GM19467 (cell line): ENCODE results near the gene TECPR1.
"Not testable (repeated sequence)": the region's sequence is repeated elsewhere in the genome, so short reads cannot be mapped to it uniquely, and the experiment has no call there.

Source experiments
- ATAC-seq: cut with Tn5 transposase; IDR thresholded peaks from one replicate; pipeline ENCODE4 v1.9.1; 2021; ENCODE audit warnings: mild to moderate bottlenecking, moderate library complexity; ENCODE audit not compliant: unreplicated experiment

Gene TECPR1

DNA sequence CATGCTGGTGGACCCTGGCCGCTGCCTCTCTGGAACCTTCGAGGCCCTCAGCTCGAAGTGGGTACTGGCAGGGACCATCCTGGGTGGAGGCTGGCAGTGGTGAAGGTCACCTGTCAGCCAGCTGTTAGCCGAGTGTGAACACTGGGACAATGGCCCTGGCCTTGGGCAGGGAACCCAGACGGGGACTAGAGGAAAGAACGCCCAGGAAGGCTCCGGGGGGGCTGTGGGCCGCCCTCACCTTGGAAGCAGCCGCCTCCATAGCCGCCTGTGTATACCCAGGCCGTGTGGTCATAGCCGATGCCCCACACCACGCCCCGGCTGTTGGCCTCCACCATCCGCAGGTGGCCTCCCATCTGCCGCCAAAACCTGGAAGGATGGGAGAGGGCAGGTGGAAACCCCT lies 23.2 kb downstream of the TECPR1 start:
- ATAC-seq: no peak

DNA sequence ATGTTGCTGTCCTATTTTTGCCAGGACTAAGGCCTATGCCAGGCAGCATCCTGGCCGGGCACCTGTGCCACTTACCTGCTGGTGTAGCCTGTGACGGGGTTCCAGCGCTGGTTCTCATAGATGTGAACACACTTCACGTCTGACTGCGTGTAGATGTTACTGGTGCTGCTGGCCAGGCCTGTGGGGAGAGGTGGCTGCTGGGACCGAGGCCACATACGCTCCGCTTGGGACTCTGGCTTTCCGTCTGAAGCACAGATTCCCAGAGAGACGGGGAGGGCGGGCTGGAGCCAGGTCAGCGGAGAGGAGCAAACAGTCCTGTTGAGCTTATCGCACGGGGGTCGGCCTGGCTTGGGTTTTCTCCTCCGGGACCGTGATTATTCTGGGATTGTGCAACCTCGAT lies 24.1 kb downstream of the TECPR1 start:
- no peak for ATAC-seq

DNA sequence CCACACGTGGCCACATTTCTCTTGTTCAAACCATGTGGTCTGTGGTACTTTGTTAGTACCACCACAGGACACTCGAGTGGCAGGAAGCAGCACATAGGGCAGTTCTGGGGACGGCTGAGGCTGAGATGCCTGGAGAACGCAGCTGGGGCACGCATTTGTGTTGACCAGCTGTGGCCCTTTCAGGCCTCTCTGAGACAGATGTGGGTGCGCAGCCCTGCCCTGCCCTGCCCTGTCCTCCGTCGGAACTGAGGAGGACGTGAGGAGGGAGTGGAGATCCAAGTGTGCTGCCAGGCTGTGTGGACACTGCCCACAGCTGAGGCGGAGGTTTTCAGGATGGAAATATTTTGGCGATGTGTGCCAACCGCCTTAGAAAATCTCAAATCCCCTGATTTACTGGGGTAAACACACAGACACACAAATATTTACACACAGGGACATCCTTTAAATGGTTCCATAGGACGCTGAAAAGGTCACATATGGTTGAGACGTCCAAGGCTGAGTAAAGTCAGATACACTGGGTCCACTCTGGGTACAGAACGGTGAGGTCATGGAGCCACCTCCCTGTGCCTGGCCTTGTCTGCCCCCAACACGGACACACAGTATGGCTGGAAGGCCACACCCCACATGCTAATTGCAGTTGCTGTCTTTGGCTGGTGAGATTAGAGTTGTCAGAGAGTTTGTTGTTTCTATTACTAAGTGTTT lies 26.0 kb downstream of the TECPR1 start:
- ATAC-seq: no peak

DNA sequence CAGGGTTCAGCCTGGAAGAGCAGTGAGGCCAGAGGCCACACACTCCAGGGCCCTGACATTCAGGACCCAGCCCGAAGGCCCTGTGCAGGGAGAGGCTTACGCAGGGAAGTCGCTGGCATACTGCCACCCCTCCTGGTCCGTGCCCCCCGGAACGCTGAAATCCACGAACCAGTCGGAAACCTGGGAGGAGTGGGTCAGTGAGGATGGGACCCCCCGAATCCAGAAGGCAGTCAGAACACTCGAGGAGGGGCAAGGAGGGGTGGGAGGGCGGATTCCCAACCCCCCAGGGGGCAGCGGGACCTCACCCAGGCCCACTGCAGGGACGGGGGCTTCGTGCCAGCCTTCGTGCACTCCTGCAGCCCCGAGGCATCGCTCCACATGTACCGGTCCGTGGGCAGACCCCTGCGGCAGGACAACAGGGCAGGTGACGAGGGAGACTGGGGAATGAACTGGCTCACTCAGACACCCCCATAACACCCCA lies 27.3 kb downstream of the TECPR1 start:
- no peak for ATAC-seq

DNA sequence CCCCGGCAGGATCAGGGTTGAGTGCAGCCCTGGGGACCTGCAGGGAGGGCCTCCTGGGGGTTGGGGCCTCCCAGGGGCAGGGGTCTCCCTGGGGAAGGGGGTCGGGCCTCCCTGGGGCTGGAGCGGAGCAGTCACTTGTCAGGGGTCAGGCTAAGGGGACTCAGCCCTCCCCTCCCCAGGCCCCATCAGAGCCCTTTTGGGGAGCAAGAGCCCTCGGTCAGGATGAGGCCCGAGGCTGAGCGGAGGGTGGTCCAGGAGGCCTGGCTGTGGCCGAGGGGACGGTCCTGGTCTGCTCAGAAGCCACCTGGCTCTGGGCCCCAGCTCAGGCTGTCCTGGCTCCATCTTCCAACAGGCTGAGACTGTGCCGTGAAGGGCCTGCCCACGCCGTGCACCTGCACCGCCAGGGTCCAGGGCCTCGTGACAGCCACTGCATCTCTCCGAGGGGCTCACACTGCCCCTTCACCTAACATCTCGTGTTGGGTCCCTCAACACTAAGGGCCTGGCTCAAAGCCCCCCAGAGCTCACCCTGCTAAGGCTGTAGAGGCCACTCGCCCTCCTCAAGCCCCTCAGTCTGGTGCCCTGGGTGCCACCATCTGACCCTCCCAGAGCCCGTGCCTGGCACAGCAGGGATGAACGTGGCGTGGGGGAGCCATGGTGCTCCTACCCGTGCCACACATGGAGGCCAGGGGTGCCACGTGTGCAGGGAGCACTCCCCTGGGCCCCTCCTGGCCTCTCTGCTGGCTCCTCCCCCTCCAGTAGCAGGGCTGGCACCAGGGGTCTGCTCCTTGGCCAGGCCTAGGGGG lies 27.9 kb downstream of the TECPR1 start:
- ATAC-seq: no peak

DNA sequence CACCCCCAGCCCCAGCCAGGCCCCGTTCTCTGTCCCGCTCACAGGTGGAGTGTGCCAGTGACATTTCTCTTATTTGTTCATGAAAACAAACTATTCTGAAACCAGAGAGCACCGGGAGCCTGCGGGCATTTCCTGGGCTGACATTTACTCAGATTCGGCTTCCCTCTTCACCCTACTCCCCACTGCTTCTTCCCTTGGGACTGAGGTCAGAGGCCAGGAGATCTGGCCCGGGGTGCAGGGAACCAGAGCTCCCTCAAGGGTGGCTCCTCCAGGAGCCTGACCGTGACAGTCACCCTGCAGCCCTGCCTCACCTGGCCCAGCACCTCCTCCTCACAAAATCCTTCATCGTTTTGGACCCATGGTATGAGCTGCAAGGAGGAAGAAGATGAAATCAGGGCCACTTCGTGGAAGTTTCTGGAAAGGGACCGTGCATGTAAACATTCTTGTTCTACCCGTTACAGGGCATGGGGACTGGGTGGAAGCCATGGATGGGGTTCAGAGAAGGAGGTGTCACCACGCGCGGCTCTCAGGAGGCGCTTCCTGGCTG lies 28.6 kb downstream of the TECPR1 start:
- no peak for ATAC-seq

DNA sequence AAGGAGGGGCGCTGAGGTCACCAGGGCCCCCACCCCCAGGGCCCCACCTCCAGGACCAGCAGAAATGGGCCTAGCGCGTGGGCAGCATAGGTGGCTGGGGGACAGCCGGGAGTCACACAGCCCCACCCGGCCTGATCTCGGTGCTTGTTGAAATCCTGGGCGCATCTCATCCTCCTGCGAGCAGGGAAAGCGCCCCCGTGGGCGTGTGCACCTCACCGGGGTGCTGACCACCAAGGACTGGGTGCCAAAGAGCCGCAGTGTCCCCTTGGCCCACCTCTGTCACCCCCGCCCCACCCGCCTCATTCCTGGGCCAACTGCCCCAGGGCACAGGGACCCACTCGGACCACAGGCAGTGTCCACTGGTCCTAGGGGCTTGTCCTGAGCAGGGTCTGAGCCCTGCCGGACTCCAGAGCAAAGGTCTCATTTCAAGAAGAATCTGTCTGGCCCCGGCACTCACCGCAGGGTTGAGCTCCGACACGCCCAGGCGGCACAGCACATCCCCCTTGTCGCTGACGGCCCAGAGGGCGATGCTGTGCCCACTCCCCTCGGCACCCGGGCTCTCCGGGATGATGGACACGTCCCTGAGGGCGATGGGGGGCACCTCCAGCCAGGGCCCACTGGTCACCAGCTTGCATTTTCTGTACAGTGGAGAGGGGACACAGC lies 29.4 kb downstream of the TECPR1 start:
- no peak for ATAC-seq

DNA sequence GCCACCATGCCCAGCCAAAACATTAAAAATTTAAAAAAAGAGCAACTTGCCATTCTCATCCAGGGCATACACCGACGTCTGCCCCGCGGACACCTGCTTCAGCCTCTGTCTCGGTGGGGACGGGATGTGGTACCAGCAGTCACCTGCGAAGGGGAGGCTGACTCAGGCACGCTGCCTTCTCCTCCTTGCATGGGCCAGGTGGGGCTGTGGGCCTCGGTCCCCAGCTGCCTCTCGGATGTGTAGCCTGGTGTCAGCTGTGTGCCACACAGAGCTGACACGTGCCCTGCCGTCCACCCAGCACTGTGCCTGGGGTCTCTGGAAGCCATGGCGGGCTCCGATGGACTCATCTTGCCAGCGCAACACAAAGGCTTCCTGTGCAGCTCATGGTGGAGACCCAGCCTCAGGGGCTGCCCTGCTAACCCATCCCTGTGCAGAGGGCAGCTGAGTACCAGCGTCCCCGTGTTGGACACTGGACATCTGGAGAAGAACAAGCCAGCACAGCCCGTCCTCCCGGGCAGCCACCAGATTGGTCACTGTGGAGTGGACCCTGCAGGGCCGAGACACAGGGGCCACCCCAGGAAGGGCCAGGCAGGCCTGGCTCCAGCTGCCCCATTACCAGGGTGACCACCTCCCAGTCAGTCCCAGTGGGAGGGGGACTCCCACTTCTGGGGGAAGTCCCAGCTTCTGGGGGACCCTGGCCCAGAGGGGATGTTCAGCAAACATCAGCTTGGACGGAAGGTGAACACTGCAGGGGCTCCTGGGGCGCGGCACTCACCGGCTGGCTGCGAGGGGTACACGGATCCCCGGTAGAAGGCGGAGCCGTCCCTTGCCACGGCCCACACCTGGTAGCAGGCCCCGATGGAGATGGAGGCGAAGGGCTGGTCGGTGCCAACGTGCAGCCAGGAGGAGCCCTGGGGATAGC lies 30.2 kb downstream of the TECPR1 start:
- no peak for ATAC-seq

DNA sequence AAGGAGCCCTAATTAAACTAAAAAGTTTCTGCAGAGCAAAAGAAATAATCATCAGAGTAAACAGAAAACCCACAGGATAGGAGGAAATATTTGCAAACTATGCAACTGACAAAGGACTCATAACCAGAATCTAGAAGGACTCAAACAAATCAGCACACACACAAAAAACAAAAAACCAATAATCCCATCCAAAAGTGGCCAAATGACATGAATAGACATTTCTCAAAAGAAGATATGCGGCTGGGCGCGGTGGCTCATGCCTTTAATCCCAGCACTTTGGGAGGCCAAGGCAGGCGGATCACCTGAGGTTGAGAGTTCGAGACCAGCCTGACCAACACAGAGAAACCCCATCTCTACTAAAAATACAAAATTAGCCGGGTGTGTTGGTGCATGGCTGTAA lies 32.6 kb downstream of the TECPR1 start:
- ATAC-seq: not testable (repeated sequence)

DNA sequence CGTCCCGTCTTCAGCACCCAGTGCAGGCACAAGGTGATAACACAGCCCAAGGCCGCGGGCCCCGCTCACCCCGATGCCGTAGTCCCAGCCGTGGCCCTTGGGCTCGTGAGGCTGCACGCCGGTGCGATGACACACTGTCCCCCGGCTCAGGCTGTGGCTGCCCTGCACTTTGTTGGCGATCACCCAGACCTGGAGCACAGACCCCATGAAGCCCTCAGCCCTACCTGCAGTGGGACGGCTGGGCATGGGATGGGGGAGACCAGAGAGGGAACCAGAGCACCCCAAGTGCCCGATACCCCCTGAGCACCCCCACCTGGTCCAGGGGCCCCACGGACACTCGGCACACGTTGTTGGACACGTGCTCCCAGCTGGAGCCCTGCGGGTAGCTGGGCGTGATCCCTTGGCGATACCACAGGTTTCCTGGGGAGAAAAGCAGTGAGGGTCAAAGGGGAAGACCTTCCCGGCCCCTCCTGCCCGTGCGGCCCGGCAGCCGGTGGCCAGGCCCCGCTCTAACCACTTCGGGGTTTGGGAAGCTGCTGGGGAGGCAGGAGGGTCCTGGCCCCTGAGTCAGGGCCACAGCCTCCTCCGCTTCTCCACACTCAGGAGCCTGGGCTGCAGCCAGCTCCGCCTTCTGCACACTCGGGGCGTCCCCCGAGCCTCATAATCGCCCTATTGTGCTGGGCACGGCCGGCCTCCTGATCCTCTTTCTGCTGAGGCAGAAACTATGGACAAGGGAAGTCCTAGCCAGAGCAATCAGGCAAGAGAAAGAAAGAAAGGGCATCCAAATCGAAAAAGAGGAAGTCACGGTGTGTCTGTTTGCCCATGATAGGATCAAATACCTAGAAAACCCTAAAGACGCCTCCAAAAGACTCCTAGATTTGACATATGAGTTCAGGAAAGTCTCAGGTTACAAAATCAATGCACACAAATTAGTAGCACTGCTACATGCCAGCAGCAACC lies 34.1 kb downstream of the TECPR1 start:
- ATAC-seq: no peak

DNA sequence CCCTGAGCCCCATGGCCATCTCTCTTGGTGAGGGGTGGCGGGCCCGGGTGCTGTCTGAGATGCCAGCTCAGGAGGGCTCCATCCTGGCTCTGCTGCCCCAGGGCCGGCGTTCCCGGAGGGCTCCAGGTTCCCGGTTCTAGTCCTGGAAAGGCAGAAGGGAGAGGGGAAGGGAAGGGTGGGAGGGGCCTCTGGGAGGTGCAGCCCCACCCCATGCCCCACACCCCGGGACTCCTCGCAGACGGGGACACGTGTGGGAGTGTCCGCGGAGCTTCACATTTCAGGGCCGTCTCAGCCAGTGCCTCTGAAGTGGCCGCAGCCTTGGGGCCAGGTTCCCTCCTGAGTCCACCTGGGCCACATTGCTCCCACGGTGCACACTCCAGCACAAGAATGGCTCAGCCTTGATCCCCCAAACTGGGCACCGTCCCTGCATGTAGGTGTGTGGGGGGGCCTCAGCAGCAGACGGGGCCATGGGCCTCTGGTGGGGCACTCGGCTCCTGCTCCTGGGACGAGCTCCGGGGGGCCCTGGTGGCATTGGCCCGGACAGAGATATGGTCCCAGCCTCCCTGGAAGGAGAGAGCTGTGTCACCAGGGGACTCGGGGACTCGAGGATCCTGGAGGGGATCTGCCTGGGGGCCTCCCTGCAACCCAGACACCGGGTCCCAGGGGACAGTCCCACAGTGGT lies 35.0 kb downstream of the TECPR1 start:
- ATAC-seq: no peak

DNA sequence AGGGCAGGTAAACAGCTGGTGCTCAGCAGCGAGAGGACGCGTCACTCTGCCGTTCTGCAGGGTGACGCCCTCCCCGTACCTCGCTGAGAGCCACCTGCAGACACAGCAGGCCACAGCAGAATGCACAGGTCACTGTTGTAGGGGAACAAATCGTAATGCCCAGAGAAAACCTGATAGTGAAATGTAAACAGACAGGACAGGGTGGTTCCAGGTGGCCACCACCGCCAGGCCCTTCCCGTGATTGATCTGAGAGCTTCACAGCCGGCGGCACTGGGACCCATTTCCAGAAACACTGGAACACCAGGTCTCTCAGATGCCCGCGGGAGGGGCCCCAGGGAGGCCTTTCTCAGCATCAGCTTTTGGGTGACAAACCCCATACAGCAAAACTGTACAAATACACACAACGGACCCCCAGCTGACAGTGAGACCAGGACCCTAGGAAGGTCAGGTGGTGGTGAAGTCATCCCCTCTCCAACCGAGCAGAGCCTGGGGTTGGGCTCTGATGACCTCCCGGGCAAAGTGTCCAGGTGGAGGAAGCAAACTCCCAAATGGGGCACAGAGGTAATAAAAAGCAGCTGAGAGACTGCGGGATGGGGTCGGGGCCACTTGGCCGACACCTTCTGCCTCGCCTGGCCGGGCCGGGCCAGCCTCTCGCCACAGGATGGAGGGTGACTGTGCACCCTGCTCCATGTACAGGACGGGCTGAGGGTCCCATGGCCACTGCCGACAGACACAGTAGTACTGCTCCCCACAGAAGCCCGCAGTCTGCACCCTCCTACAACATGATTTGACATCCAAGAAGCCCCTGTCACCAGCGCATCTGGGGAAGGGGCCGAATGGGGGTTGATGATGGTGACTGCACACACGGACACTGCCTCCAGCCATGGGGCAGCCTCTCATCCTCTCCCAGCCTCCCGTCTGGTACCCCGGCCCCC lies 36.2 kb downstream of the TECPR1 start:
- no peak for ATAC-seq

DNA sequence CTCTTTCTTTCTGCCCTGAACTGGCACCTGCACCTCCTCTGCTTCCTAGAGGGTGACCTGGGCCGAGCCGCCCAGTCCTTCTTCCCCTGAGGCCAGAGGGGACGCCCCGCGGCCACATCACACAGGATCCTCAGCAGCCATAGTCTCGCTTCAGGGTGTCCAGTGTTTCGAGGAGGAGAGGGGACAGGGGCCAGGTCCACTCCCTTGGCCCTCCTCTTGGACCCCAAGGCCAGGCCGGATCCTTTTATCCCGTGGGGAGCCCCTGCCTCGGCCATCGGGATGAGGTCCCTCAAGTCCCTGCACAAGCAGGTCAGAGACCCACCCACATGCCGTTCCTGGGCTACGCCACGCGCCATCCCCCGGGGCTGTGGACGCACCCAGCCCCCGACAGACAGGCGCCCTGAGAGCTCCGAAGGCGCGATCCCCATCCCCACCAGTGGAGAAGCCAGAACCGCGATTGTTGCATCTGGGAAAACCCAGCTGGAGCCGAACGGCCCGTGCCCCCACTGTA lies 37.2 kb downstream of the TECPR1 start:
- ATAC-seq: no peak

DNA sequence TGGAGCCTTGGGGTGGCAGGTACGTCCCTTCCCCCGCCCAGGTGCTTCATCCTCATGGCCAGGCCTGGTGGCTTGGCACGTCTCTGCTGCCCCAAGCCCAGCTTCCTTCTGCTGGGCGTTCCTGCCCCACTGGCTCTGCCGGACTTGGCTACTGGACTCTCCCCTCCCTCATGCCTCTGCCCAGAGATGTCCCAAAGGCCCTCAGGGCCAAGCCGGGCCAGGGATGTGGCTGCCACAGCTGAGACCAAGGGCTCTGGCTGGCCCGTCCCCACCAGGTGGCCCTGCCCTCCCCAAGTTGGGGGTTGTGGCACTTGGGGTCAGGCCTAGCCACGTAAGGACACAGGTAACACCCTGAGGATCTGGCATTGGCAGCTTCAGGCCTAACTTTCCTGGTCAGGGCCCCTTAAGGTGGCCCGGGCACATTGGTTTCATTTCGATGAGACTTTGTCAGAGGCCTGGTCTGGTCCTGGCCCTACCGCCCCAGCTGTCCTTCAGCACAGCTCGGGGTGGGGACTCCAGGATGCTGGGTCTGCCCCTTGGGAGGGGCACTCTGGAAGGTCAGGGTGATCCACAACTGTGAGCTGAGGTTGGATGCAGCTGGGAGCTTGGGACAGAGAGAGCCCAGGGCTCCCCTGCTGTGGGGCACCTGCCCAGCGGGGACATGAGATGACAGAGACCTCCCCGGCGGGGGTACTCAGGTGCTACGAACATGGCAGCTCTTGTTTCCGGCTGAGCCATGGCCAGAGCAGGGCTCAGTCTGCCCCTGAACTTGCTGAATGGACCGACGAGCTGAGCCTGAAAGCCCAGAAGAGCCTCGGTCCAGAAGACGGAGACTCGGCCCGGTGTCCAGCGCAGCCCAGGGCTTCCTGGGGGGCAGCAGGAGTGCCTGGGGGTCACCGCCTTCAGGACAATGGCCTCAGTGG lies 37.9 kb downstream of the TECPR1 start:
- no peak for ATAC-seq

DNA sequence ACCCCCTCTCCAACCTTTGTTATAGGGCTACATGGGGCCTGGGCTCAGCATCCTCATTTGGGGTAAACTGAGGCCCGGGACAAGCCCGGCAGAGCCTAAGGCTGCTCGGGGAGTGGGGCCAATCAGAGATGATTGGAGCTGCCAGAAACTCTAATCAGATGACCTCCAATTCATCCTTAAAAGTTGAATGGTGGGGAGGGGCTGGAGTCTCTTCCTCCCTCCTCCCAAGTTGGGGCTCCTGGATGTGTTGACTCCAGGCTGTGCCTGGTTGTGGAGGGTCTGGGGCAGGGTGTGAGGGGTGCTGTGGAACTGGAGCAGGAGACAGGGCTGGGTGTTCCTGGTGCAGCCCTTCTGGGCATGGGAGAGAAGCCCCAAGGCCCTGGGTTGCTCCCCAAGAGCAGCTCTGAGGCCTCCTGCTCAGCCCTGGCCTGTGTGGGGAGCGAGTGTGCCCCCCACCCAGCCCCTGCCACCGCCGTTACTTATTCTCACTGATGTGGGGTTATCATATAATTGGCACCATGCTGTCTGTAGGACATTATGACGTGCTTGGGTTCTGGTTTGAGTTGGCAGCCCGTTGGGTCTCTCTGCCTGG lies 38.6 kb downstream of the TECPR1 start:
- ATAC-seq: no peak

DNA sequence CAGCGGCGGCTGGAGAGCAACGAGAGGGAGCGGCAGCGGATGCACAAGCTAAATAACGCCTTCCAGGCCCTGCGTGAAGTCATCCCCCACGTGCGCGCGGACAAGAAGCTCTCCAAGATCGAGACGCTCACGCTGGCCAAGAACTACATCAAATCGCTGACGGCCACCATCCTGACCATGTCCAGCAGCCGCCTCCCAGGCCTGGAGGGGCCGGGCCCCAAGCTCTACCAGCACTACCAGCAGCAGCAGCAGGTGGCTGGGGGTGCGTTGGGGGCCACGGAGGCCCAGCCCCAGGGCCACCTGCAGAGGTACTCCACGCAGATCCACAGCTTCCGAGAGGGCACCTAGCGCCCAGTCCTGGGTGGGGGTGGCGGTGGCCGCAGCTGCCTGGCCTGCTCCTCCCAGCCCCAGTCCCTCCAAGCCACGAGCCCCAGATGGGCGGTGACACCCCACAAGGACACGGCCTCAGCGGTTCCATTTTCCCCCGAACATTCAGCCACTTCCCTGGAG lies 39.4 kb downstream of the TECPR1 start:
- ATAC-seq: no peak
